H9 (cell line): ENCODE results near the gene FMNL3. TPM values are rescaled to one million over a fixed set of nuclear protein-coding genes. Genes with fewer than 3 reads are reported as not detected.

ENCODE experiments used
- DNase-seq: peaks from one replicate; pipeline ENCODE4 v3.0.0-alpha.2; 2017
- H2AFZ ChIP-seq: one replicate; pipeline ENCODE4 v1.6.1; 2013; ENCODE audit warnings: mild to moderate bottlenecking, low read length, control low read depth, moderate library complexity
- H2AK5ac ChIP-seq: 2 replicates; pipeline ENCODE4 v1.6.1; 2013; ENCODE audit warnings: low read length, control low read depth, mixed read lengths; ENCODE audit not compliant: insufficient read length
- H2BK120ac ChIP-seq: one replicate; pipeline ENCODE4 v1.6.1; 2013; ENCODE audit warnings: low read depth, mild to moderate bottlenecking, low read length, control low read depth, inconsistent platforms; ENCODE audit not compliant: poor library complexity, severe bottlenecking
- H2BK12ac ChIP-seq: 2 replicates; pipeline ENCODE4 v1.6.1; 2013; ENCODE audit warnings: low read length, control low read depth, mixed read lengths, low read depth; ENCODE audit not compliant: insufficient read length
- H2BK15ac ChIP-seq: 2 replicates; pipeline ENCODE4 v1.6.1; 2013; ENCODE audit warnings: low read depth, low read length, control low read depth
- H2BK20ac ChIP-seq: one replicate; pipeline ENCODE4 v1.6.1; 2013; ENCODE audit warnings: low read depth, mild to moderate bottlenecking, low read length, control low read depth, inconsistent platforms; ENCODE audit not compliant: poor library complexity, severe bottlenecking
- H2BK5ac ChIP-seq: 2 replicates; pipeline ENCODE4 v1.6.1; 2013; ENCODE audit warnings: low read length, control low read depth, mixed read lengths; ENCODE audit not compliant: insufficient read length
- H3K14ac ChIP-seq: 2 replicates; pipeline ENCODE4 v1.6.1; 2013; ENCODE audit warnings: low read length, control low read depth; ENCODE audit not compliant: insufficient read depth
- H3K18ac ChIP-seq: 2 replicates; pipeline ENCODE4 v1.6.1; 2013; ENCODE audit warnings: low read depth, mild to moderate bottlenecking, mixed read lengths, low read length, control low read depth; ENCODE audit not compliant: insufficient read length
- H3K23ac ChIP-seq: 2 replicates; pipeline ENCODE4 v1.6.1; 2013; ENCODE audit warnings: low read length, control low read depth, mixed read lengths, low read depth; ENCODE audit not compliant: insufficient read length
- H3K23me2 ChIP-seq: 2 replicates; pipeline ENCODE4 v1.6.1; 2013; ENCODE audit warnings: low read depth, mild to moderate bottlenecking, mixed read lengths, low read length, control low read depth; ENCODE audit not compliant: insufficient read length, poor library complexity, severe bottlenecking
- H3K27ac ChIP-seq: 2 replicates; pipeline ENCODE4 v1.5.1; 2013; ENCODE audit warnings: low read length, control low read depth, mixed read lengths, low read depth; ENCODE audit not compliant: insufficient read length
- H3K27me3 ChIP-seq: 2 replicates; pipeline ENCODE4 v1.6.1; 2013; ENCODE audit warnings: low read length, control low read depth, inconsistent platforms; ENCODE audit not compliant: insufficient read depth
- H3K4ac ChIP-seq: 2 replicates; pipeline ENCODE4 v1.6.1; 2013; ENCODE audit warnings: low read depth, mild to moderate bottlenecking, control low read depth, inconsistent platforms, low read length, moderate library complexity
- H3K4me1 ChIP-seq: 2 replicates; pipeline ENCODE4 v1.6.1; 2013; ENCODE audit warnings: low read length, control low read depth, inconsistent platforms; ENCODE audit not compliant: insufficient read depth
- H3K4me2 ChIP-seq: 2 replicates; pipeline ENCODE4 v1.6.1; 2013; ENCODE audit warnings: low read length, control low read depth, mixed read lengths; ENCODE audit not compliant: insufficient read length, insufficient read depth
- H3K56ac ChIP-seq: 2 replicates; pipeline ENCODE4 v1.6.1; 2013; ENCODE audit warnings: low read depth, mild to moderate bottlenecking, mixed read lengths, low read length, control low read depth; ENCODE audit not compliant: insufficient read length
- H3K79me1 ChIP-seq: 2 replicates; pipeline ENCODE4 v1.6.1; 2013; ENCODE audit warnings: low read depth, mild to moderate bottlenecking, moderate library complexity, low read length, control low read depth, inconsistent platforms; ENCODE audit not compliant: insufficient read depth, poor library complexity, severe bottlenecking
- H3K79me2 ChIP-seq: 2 replicates; pipeline ENCODE4 v1.6.1; 2013; ENCODE audit warnings: low read length, control low read depth, inconsistent platforms; ENCODE audit not compliant: insufficient read depth
- H3K9ac ChIP-seq: 2 replicates; pipeline ENCODE4 v1.6.1; 2013; ENCODE audit warnings: low read length, control low read depth, mixed read lengths; ENCODE audit not compliant: insufficient read length; ENCODE audit errors: extremely low read depth
- H3K9me3 ChIP-seq: one replicate; pipeline ENCODE4 v1.6.1; 2013; ENCODE audit warnings: low read depth, low read length, inconsistent platforms; ENCODE audit not compliant: control insufficient read depth
- H3T11ph ChIP-seq: one replicate; pipeline ENCODE4 v1.6.1; 2013; ENCODE audit warnings: mild to moderate bottlenecking, low read length, control low read depth, inconsistent platforms
- H4K20me1 ChIP-seq: one replicate; pipeline ENCODE4 v1.6.1; 2013; ENCODE audit not compliant: control insufficient read depth, insufficient read length, insufficient read depth
- H4K5ac ChIP-seq: 2 replicates; pipeline ENCODE4 v1.6.1; 2013; ENCODE audit warnings: low read depth, mild to moderate bottlenecking, mixed read lengths, low read length, control low read depth; ENCODE audit not compliant: insufficient read length
- H4K8ac ChIP-seq: replicated peaks from 2 replicates; pipeline ENCODE4 v1.6.1; 2013; ENCODE audit warnings: low read length, control low read depth, mixed read lengths, low read depth; ENCODE audit not compliant: insufficient read length
- H4K91ac ChIP-seq: 2 replicates; pipeline ENCODE4 v1.6.1; 2013; ENCODE audit warnings: low read depth, mild to moderate bottlenecking, moderate library complexity, mixed read lengths, low read length, control low read depth; ENCODE audit not compliant: insufficient read length
- H3K27ac Mint-ChIP-seq, 3 experiments: 2 replicates in 2 of 3; 3 replicates in 1 of 3; pipeline ENCODE4 v1.8.0; 2020 to 2021; ENCODE audit warnings: mixed read lengths in 3 of 3, mild to moderate bottlenecking in 1 of 3, moderate library complexity in 1 of 3
- H3K27me3 Mint-ChIP-seq: 2 replicates; pipeline ENCODE4 v1.8.0; 2021; ENCODE audit warnings: low read depth, mild to moderate bottlenecking, moderate library complexity, mixed read lengths
- H3K36me3 Mint-ChIP-seq, 3 experiments: 2 replicates in 2 of 3; 3 replicates in 1 of 3; pipeline ENCODE4 v1.8.0; 2020 to 2021; ENCODE audit warnings: low read depth in 3 of 3, mixed read lengths in 3 of 3; ENCODE audit not compliant: insufficient read depth in 1 of 3
- H3K4me1 Mint-ChIP-seq, 2 experiments: 2 replicates each; pipeline ENCODE4 v1.8.0; 2020; ENCODE audit warnings: mixed read lengths in 2 of 2
- H3K4me3 Mint-ChIP-seq, 2 experiments: 2 replicates in 1 of 2; 3 replicates in 1 of 2; pipeline ENCODE4 v1.8.0; 2020 to 2021; ENCODE audit warnings: mild to moderate bottlenecking in 2 of 2, mixed read lengths in 2 of 2, moderate library complexity in 1 of 2
- H3K9me3 Mint-ChIP-seq, 2 experiments: 2 replicates in 1 of 2; 3 replicates in 1 of 2; pipeline ENCODE4 v1.8.0; 2020; ENCODE audit warnings: mild to moderate bottlenecking in 2 of 2, mixed read lengths in 2 of 2, moderate library complexity in 1 of 2
- WGBS: extraction: QIAGEN DNeasy Blood & Tissue Kit; methylation state at CpG from one replicate; pipeline ENCODE4 v1.1.7; 2013; ENCODE audit warnings: missing lambda C conversion rate, low lambda C conversion rate, mixed read lengths; ENCODE audit not compliant: insufficient read length; ENCODE audit errors: extremely low coverage; 5-methylcytosine and 5-hydroxymethylcytosine counted together
- total RNA-seq: library from RNA; stranded (reverse); gene quantifications from 2 replicates; pipeline ENCODE4 v1.2.1, GENCODE V29; 2021
- TF ChIP-seq, protein P1 (sequence below): fragments of 200-600 bp; sonication (generic); conservative IDR thresholded peaks from 3 replicates; pipeline ENCODE4 v1.8.0; 2021; ENCODE audit warnings: antibody characterized with exemption, mild to moderate bottlenecking

The FMNL3 gene
- total RNA-seq, 1 experiment from 2014 or later = 22.8 TPM

DNA sequence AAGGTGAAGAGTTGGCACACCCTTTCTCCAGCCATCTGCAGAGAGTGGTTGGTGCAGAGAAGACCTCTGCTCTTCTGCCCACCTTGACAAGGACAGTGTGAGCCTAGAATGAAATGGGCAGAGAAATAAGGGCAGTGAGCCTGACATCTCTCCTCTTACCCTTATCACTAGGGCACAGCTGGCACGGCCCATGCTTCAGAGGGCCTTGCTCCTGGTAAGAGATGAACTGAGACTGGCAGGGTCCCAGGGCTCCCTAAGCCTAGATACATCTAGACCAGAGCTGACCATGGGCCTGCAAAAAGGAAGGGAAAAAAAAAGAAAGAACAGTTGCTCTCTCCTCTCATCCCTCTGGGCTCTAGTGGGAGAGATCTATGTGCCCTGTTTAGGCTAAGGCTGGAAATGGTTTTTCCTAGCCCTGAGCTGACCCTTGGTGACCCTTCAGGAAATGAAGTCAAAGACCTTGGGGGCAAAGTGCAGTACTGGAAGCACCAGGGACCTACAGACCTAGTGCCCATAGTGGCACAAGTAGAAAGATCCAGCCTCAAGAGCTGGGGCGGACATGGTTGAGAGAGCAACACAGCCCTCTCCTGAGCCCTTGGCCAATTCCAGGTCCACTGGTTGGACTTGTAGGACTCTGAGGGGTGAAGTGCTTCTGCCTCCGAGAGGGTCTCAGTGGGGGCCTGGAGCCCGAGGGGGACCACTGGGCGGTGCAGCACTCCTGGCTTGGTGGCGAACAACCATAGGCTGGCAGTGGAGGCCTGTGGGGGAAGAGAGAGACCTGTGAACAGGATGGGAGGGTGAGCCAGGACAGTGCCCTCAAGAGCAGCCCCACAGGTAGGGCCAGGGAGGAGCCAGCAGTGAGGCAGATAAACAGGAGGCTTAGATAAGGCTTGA is 61.8 kb downstream of the FMNL3 start:
- Histone ChIP-seq H3K4me2 (no peak overlapping the region), H2BK15ac (no peak overlapping the region), H4K5ac (no peak overlapping the region), H3T11ph (no peak overlapping the region), H3K18ac (no peak overlapping the region), H3K79me1 (no peaks in the 10 kb centered on the region), H3K4me1 (no peaks in the 10 kb centered on the region), H3K56ac (no peak overlapping the region), H2BK120ac (no peak overlapping the region), H3K23me2 (no peaks in the 10 kb centered on the region), H2BK12ac (no peak overlapping the region), H3K79me2 (no peaks in the 10 kb centered on the region), H2BK5ac (no peak overlapping the region), H2AK5ac (no peak overlapping the region), H3K9ac (no peak overlapping the region), H4K91ac (no peak overlapping the region), H4K20me1 (no peaks in the 10 kb centered on the region), H3K14ac (no peak overlapping the region), H3K4ac (no peak overlapping the region), H4K8ac (no peak overlapping the region), H3K27ac (no peak overlapping the region), H3K27me3 (no peaks in the 10 kb centered on the region), H2BK20ac (no peak overlapping the region), H3K9me3 (no peaks in the 10 kb centered on the region), H3K23ac (no peak overlapping the region), H2AFZ (no peak overlapping the region)
- Mint-ChIP-seq H3K36me3 (peaks cover 35 to 75% (median 70%) of the 10 kb centered on the region in 3 experiments), H3K9me3 (no peaks in the 10 kb centered on the region), H3K27ac (peak overlapping the region in 2 of 3 experiments; percentile 15 to 91; a peak in 4 of 7 replicates), H3K27me3 (no peaks in the 10 kb centered on the region), H3K4me3 (no peak overlapping the region), H3K4me1 (peaks cover 13 to 14% of the 10 kb centered on the region in 2 experiments)
- no CpG with 5 or more reads among the region's 6 CpGs for WGBS
- DNase-seq = no peak
- TF ChIP-seq, protein P1, sequence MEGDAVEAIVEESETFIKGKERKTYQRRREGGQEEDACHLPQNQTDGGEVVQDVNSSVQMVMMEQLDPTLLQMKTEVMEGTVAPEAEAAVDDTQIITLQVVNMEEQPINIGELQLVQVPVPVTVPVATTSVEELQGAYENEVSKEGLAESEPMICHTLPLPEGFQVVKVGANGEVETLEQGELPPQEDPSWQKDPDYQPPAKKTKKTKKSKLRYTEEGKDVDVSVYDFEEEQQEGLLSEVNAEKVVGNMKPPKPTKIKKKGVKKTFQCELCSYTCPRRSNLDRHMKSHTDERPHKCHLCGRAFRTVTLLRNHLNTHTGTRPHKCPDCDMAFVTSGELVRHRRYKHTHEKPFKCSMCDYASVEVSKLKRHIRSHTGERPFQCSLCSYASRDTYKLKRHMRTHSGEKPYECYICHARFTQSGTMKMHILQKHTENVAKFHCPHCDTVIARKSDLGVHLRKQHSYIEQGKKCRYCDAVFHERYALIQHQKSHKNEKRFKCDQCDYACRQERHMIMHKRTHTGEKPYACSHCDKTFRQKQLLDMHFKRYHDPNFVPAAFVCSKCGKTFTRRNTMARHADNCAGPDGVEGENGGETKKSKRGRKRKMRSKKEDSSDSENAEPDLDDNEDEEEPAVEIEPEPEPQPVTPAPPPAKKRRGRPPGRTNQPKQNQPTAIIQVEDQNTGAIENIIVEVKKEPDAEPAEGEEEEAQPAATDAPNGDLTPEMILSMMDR = no peak
